K562 (cell line): ENCODE data around the gene LTA. TPM values are rescaled to one million over a fixed set of nuclear protein-coding genes. Genes with fewer than 3 reads are reported as not detected.

Experiments used
- CREB3 ChIP-seq: fragments of 450-650 bp; conservative IDR thresholded peaks from 2 replicates; pipeline ENCODE4 v1.6.1; 2016; ENCODE audit warnings: missing genetic modification characterization, low read depth, mild to moderate bottlenecking, missing compliant biosample characterization, moderate library complexity
- FOXO4 ChIP-seq: fragments of 450-650 bp; formaldehyde crosslinking; IDR thresholded peaks from 2 replicates; pipeline ENCODE4 v1.4.0; 2020; ENCODE audit warnings: mild to moderate bottlenecking, moderate library complexity
- ILF3 ChIP-seq: fragments of 450-650 bp; IDR thresholded peaks from 2 replicates; pipeline ENCODE4 v1.6.1; 2018; ENCODE audit warnings: antibody characterized with exemption, mild to moderate bottlenecking, moderate library complexity, borderline replicate concordance
- MAZ ChIP-seq, 2 experiments: fragments of 450-650 bp in 1 of 2; sonication (generic) in 1 of 2; formaldehyde crosslinking; IDR thresholded peaks in 1 of 2; conservative IDR thresholded peaks in 1 of 2; 2 replicates each; pipeline versions ENCODE4 v1.4.0 to v1.5.0; 2020; ENCODE audit warnings: mild to moderate bottlenecking in 1 of 2, missing genetic modification reagents in 1 of 2
- MCM2 ChIP-seq: fragments of 450-650 bp; IDR thresholded peaks from 2 replicates; pipeline ENCODE4 v1.6.1; 2017; ENCODE audit warnings: low read depth, mild to moderate bottlenecking
- NCOA2 ChIP-seq, 2 experiments: fragments of 450-650 bp; IDR thresholded peaks; 2 replicates each; pipeline ENCODE4 v1.6.1; 2018; ENCODE audit warnings: mild to moderate bottlenecking in 2 of 2, moderate library complexity in 1 of 2; ENCODE audit not compliant: partially characterized antibody in 2 of 2
- NCOA6 ChIP-seq: fragments of 450-650 bp; IDR thresholded peaks from 2 replicates; pipeline ENCODE4 v1.6.1; 2017; ENCODE audit warnings: mild to moderate bottlenecking
- PATZ1 ChIP-seq: fragments of 250-450 bp; sonication (Bioruptor Pico); IDR thresholded peaks from 2 replicates; pipeline ENCODE4 v1.5.0; 2020; ENCODE audit warnings: mild to moderate bottlenecking, borderline replicate concordance
- RBM34 ChIP-seq: fragments of 200-400 bp; formaldehyde crosslinking; IDR thresholded peaks from 2 replicates; pipeline ENCODE4 v1.6.1; 2018; ENCODE audit warnings: low read length, borderline replicate concordance; ENCODE audit not compliant: insufficient read depth
- SIN3A ChIP-seq, 2 experiments: fragments of 150-350 bp in 1 of 2; IDR thresholded peaks; 2 replicates each; pipeline ENCODE4 v1.6.1; 2011 to 2016; ENCODE audit warnings: borderline replicate concordance in 2 of 2, low read depth in 2 of 2, low read length in 2 of 2, mild to moderate bottlenecking in 2 of 2, moderate library complexity in 2 of 2; ENCODE audit not compliant: control insufficient read depth in 1 of 2
- SRF ChIP-seq, 2 experiments: fragments of 250-450, 450-650 bp in 1 of 2; sonication (Bioruptor Pico) in 1 of 2; sonication (generic) in 1 of 2; formaldehyde crosslinking; IDR thresholded peaks; 2 replicates each; pipeline versions ENCODE4 v1.5.0 to v1.5.1; 2020 to 2022; ENCODE audit warnings: mild to moderate bottlenecking in 1 of 2, missing genetic modification reagents in 1 of 2
- ZBTB8A ChIP-seq: fragments of 450-650 bp; IDR thresholded peaks from 2 replicates; pipeline ENCODE4 v1.6.1; 2018; ENCODE audit warnings: mild to moderate bottlenecking, moderate library complexity; ENCODE audit not compliant: partially characterized antibody
- ZC3H4 ChIP-seq: sonication (generic); formaldehyde crosslinking; IDR thresholded peaks from 2 replicates; pipeline ENCODE4 v1.9.0; 2021; ENCODE audit warnings: missing genetic modification reagents, borderline replicate concordance
- ZFP30 ChIP-seq: fragments of 250-450 bp; sonication (Bioruptor Pico); IDR thresholded peaks from 2 replicates; pipeline ENCODE4 v1.8.0; 2022; ENCODE audit warnings: moderate library complexity, mild to moderate bottlenecking, inconsistent platforms, borderline replicate concordance
- ZNF133 ChIP-seq: fragments of 250-450 bp; sonication (Bioruptor Pico); IDR thresholded peaks from 2 replicates; pipeline ENCODE4 v1.4.0; 2020; ENCODE audit warnings: mild to moderate bottlenecking
- ZNF639 ChIP-seq, 2 experiments: fragments of 200-800 bp in 1 of 2; sonication (Bioruptor generic) in 1 of 2; sonication (generic) in 1 of 2; formaldehyde crosslinking in 1 of 2; IDR thresholded peaks in 1 of 2; conservative IDR thresholded peaks in 1 of 2; 2 replicates each; pipeline versions ENCODE4 v1.5.0 to v1.6.1; 2016 to 2020; ENCODE audit warnings: missing compliant biosample characterization in 1 of 2, missing genetic modification characterization in 1 of 2, missing genetic modification reagents in 1 of 2
- ZNF76 ChIP-seq: fragments of 250-450 bp; sonication (Bioruptor Pico); IDR thresholded peaks from 2 replicates; pipeline ENCODE4 v1.4.0; 2020; ENCODE audit warnings: mild to moderate bottlenecking, moderate library complexity, borderline replicate concordance
- ZNF785 ChIP-seq: fragments of 250-450 bp; sonication (Bioruptor Pico); IDR thresholded peaks from 2 replicates; pipeline ENCODE4 v1.4.0; 2020; ENCODE audit warnings: mild to moderate bottlenecking
- polyA plus RNA-seq, 8 experiments: library from polyadenylated mRNA; depleted of rRNA in 4 of 8; stranded (reverse) in 5 of 8; unstranded in 3 of 8; fragments of >200 nt; fragmentation: Nextera tagmentation in 2 of 8; fragmentation: Illumina TruSeq in 1 of 8; extraction: Ambion mirVana in 2 of 8; extraction: Trizol in 1 of 8; gene quantifications; 2 replicates each; pipeline versions ENCODE4 v1.2.1 to v1.2.3, GENCODE V29; 2011 to 2014; ENCODE audit warnings: inconsistent platforms in 1 of 8, missing spikeins in 1 of 8
- total RNA-seq, 7 experiments: library from RNA; depleted of rRNA in 6 of 7; stranded (reverse); fragments of >200 nt in 6 of 7; fragmentation: Illumina TruSeq in 2 of 7; extraction: Trizol in 2 of 7; gene quantifications; 2 replicates each; pipeline versions ENCODE4 v1.2.1 to v1.2.3, GENCODE V29; 2011 to 2021; ENCODE audit warnings: low replicate concordance in 1 of 7
- TF ChIP-seq, protein P1 (sequence below): IDR thresholded peaks from 2 replicates; pipeline ENCODE4 v1.6.1; 2016; ENCODE audit warnings: missing genetic modification characterization, missing compliant biosample characterization

LTA gene
- total and polyA plus RNA-seq, 9 of the 15 experiments (the other 6 are each of a cell fraction or from before 2014, with no cell fraction given), result 0.80 TPM; not detected in 8

GRCh38 chr6:31546339-31546957 is 25.6 kb upstream of the LTA start, which contains the start of gene ATP6V1G2 (continued):
- TF ChIP-seq, protein P1, sequence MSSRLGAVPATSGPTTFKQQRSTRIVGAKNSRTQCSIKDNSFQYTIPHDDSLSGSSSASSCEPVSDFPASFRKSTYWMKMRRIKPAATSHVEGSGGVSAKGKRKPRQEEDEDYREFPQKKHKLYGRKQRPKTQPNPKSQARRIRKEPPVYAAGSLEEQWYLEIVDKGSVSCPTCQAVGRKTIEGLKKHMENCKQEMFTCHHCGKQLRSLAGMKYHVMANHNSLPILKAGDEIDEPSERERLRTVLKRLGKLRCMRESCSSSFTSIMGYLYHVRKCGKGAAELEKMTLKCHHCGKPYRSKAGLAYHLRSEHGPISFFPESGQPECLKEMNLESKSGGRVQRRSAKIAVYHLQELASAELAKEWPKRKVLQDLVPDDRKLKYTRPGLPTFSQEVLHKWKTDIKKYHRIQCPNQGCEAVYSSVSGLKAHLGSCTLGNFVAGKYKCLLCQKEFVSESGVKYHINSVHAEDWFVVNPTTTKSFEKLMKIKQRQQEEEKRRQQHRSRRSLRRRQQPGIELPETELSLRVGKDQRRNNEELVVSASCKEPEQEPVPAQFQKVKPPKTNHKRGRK (tag), result no peak
- TF ChIP-seq MAZ (CRISPR knock-in tag; conservative IDR thresholded peaks at IDR 0.05 in 1 of 2, IDR thresholded peaks at IDR 0.05 in 1 of 2), result peak; percentile 28 to 79; a peak in 3 of 4 replicates
- no peak for TF ChIP-seq RBM34
- TF ChIP-seq ZNF785 (CRISPR knock-in tag), result no peak
- no peak for TF ChIP-seq MCM2
- TF ChIP-seq ZBTB8A, result no peak
- no peak for TF ChIP-seq ILF3
- TF ChIP-seq SIN3A (IDR thresholded peaks at IDR 0.05; ENCODE audit: borderline replicate concordance in 2 of 2, control insufficient read depth in 1 of 2, low read depth in 2 of 2, low read length in 2 of 2), result no peak
- no peak for TF ChIP-seq NCOA6
- no peak for TF ChIP-seq ZNF639 (CRISPR knock-in tag; conservative IDR thresholded peaks at IDR 0.05 in 1 of 2, IDR thresholded peaks at IDR 0.05 in 1 of 2)
- TF ChIP-seq SRF (CRISPR knock-in tag; IDR thresholded peaks at IDR 0.05), result 0 out of 4 replicates have a peak, but pooled peaks of 1 of the 2 experiments have one; percentile 26
- TF ChIP-seq NCOA2 (IDR thresholded peaks at IDR 0.05; ENCODE audit: partially characterized antibody in 2 of 2), result no peak
- no peak for TF ChIP-seq FOXO4 (CRISPR knock-in tag)
- no peak for TF ChIP-seq ZNF133
- TF ChIP-seq ZNF76, result no peak
- no peak for TF ChIP-seq ZFP30 (CRISPR knock-in tag)
- no peak for TF ChIP-seq CREB3 (tag)
- no peak for TF ChIP-seq ZC3H4 (CRISPR knock-in tag)
- no peak for TF ChIP-seq PATZ1 (CRISPR knock-in tag)
